GM12864 (cell line): ENCODE data around the gene NCKAP5.

Experiments
- DNase-seq: peaks from one replicate; pipeline ENCODE4 v3.0.0-alpha.2; 2011; ENCODE audit warnings: low read depth
- H3K4me3 ChIP-seq: 2 replicates; pipeline ENCODE4 v1.5.1; 2011; ENCODE audit warnings: mild to moderate bottlenecking, low read depth, low read length, control low read depth
- CTCF ChIP-seq: IDR thresholded peaks from 2 replicates; pipeline ENCODE4 v1.5.1; 2011; ENCODE audit warnings: low read depth, mild to moderate bottlenecking, moderate library complexity, low read length, control low read depth, inconsistent platforms; ENCODE audit errors: missing control alignments

NCKAP5 gene

DNA sequence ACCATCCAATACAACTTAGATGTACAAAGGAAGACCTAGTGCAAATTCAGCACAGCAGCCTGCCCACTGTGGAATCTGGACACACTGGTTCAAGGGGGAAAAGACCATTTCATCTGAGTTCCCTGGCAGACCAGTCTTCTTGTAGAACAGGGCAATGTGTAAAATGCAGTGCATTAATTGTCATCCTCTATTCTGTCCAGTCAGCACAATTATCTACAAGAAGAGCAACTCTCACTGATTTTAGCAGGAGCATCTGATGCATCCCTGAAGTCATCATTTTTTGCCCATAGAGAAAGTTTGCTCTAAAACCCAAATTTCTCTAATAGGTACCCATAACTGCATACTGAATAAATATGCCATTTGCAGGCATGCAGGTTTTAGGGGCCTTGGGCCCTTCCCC lies 816.4 kb downstream of the NCKAP5 start:
- no peak for DNase-seq
- no peak for TF ChIP-seq CTCF
- no peak overlapping the region for H3K4me3 ChIP-seq

GRCh38 chr2:132750606-132751005 lies 817.7 kb downstream of the NCKAP5 start:
- no peak for DNase-seq
- H3K4me3 ChIP-seq: no peak overlapping the region
- no peak for TF ChIP-seq CTCF

DNA sequence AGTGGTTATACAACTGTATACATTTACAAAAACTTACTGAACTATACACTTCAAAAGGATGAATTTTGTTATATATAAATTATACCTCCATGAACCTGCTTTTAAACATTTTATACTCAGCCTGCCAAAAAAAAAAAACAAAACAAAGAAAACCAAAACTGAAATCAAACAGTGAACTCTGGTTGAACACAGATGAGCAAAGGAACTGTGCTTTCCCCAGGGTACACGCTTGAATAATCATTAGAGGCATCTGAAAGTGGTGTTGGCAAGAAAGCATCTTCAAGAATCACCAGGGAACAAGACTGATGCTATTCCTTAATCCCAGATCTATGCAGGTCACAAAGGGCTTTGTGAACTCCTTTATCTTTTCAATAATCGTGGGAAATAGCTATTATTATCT lies 821.2 kb downstream of the NCKAP5 start:
- H3K4me3 ChIP-seq: no peak overlapping the region
- TF ChIP-seq CTCF: no peak
- no peak for DNase-seq

GRCh38 chr2:132741754-132742153 lies 826.5 kb downstream of the NCKAP5 start:
- no peak for TF ChIP-seq CTCF
- DNase-seq: no peak

GRCh38 chr2:132740081-132740720 lies 828.1 kb downstream of the NCKAP5 start:
- DNase-seq: no peak
- no peak for TF ChIP-seq CTCF
- H3K4me3 ChIP-seq: no peak overlapping the region

More at GRCh38 chr2:132741754-132742153, 826.5 kb downstream of the NCKAP5 start:
- H3K4me3 ChIP-seq: no peak overlapping the region

GRCh38 chr2:132738223-132738622 lies 830.0 kb downstream of the NCKAP5 start:
- TF ChIP-seq CTCF: no peak
- DNase-seq: no peak
- no peak overlapping the region for H3K4me3 ChIP-seq

GRCh38 chr2:132736059-132736458 lies 832.2 kb downstream of the NCKAP5 start:
- TF ChIP-seq CTCF: no peak

More at GRCh38 chr2:132736059-132736458, 832.2 kb downstream of the NCKAP5 start:
- H3K4me3 ChIP-seq: no peak overlapping the region
- DNase-seq: no peak
